Measurements from ENCODE around the gene AURKA.

The AURKA gene

DNA sequence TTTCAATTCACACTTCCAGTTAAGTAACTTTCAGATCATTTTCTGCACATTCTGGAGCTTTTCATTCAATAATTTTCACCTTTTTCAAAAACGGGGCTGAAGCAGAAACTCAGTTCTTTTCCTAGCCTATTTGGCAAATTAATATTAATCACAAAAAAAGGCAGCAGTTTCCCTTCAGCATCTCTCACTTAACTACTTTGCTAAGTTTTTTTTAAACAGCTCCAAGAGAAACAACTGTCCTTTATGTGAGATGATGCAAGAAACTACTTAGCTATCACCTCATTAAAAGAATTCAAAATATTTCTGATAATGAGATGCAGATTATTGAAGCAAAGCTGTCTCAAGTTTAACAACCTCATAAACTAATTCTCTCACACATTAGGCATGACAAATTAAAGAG is 31.9 kb upstream of the AURKA start:
- Histone ChIP-seq H4K20me1 (ENCODE audit: insufficient read depth, low read length) (no peaks in the 10 kb centered on the region), H3K36me3 (ENCODE audit: insufficient read depth, low read length) (no peaks in the 10 kb centered on the region), H3K4me3 (ENCODE audit: low read depth, low read length, poor library complexity, severe bottlenecking) (no peak overlapping the region), H3F3A (ENCODE audit: insufficient read depth, low read length) (no peaks in the 10 kb centered on the region), H3K9me2 (ENCODE audit: low read depth, low read length) (no peaks in the 10 kb centered on the region), H3K9ac (ENCODE audit: low read length) (no peak overlapping the region), H3K4me2 (ENCODE audit: low read length) (no peak overlapping the region), H3K79me2 (ENCODE audit: insufficient read depth, low read length) (no peaks in the 10 kb centered on the region), H3K4me1 (ENCODE audit: insufficient read depth, low read length, severe bottlenecking) (no peaks in the 10 kb centered on the region), H2AFZ (ENCODE audit: low read length) (no peak overlapping the region), H3K27me3 (ENCODE audit: insufficient read depth, low read length) (no peaks in the 10 kb centered on the region), H3K9me3 (ENCODE audit: low read length) (no peaks in the 10 kb centered on the region), H3K27ac (ENCODE audit: low read depth, low read length, poor library complexity, severe bottlenecking) (no peak overlapping the region)
- TF ChIP-seq EZH2 (IDR thresholded peaks at IDR 0.05; ENCODE audit: borderline replicate concordance, low read length) = no peak

DNA sequence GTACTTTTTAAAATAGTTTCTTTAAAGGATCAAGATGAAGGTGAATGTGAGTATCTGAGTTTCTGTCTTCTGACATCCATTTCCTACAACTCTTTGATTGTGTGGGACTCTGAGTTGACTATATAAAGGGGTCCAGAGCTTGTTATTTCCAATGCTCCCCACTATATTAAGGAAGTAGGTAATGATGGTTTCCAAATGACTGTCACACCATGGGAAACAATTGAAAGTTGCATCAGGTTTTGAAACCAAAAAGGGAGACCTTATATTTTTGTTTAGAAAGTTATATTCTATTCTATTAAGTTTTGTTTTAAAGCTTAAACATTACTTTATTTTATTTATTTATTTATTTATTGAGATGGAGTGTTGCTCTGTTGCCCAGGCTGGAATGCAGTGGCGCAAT is 31.2 kb upstream of the AURKA start:
- no peaks in the 10 kb centered on the region for H3K27me3 ChIP-seq (ENCODE audit: insufficient read depth, low read length)
- no peaks in the 10 kb centered on the region for H3K9me3 ChIP-seq (ENCODE audit: low read length)
- H2AFZ ChIP-seq (ENCODE audit: low read length) = no peak overlapping the region
- H3K4me3 ChIP-seq (ENCODE audit: low read depth, low read length, poor library complexity, severe bottlenecking) = no peak overlapping the region
- no peak overlapping the region for H3K9ac ChIP-seq (ENCODE audit: low read length)
- TF ChIP-seq, protein P1, sequence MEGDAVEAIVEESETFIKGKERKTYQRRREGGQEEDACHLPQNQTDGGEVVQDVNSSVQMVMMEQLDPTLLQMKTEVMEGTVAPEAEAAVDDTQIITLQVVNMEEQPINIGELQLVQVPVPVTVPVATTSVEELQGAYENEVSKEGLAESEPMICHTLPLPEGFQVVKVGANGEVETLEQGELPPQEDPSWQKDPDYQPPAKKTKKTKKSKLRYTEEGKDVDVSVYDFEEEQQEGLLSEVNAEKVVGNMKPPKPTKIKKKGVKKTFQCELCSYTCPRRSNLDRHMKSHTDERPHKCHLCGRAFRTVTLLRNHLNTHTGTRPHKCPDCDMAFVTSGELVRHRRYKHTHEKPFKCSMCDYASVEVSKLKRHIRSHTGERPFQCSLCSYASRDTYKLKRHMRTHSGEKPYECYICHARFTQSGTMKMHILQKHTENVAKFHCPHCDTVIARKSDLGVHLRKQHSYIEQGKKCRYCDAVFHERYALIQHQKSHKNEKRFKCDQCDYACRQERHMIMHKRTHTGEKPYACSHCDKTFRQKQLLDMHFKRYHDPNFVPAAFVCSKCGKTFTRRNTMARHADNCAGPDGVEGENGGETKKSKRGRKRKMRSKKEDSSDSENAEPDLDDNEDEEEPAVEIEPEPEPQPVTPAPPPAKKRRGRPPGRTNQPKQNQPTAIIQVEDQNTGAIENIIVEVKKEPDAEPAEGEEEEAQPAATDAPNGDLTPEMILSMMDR (IDR thresholded peaks at IDR 0.05; ENCODE audit: low read length) = no peak
- TF ChIP-seq EZH2 (IDR thresholded peaks at IDR 0.05; ENCODE audit: borderline replicate concordance, low read length) = no peak
- H3K4me2 ChIP-seq (ENCODE audit: low read length) = no peak overlapping the region
- no peaks in the 10 kb centered on the region for H3K79me2 ChIP-seq (ENCODE audit: insufficient read depth, low read length)
- no peaks in the 10 kb centered on the region for H3K9me2 ChIP-seq (ENCODE audit: low read depth, low read length)
- no peaks in the 10 kb centered on the region for H3F3A ChIP-seq (ENCODE audit: insufficient read depth, low read length)
- no peaks in the 10 kb centered on the region for H3K36me3 ChIP-seq (ENCODE audit: insufficient read depth, low read length)
- no peaks in the 10 kb centered on the region for H4K20me1 ChIP-seq (ENCODE audit: insufficient read depth, low read length)
- H3K27ac ChIP-seq (ENCODE audit: low read depth, low read length, poor library complexity, severe bottlenecking) = no peak overlapping the region
- H3K4me1 ChIP-seq (ENCODE audit: insufficient read depth, low read length, severe bottlenecking) = no peaks in the 10 kb centered on the region

DNA sequence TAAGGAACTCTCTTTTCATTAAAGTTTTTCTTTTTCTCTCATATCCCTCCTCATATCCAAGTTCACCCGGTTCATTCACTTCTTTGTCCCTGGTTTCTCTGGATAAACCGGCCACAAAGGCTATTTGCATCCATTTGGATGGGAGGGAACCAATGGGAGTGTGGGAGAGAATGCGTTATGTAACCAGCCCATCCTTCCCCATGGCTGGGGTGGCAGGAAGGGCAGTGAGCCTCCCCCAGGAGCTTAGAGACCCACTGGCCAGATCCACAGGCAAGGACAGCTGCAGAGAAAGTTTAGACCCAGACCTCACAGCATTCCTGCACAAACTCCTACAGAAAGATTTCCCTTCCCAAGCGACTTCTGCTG is 30.8 kb upstream of the AURKA start:
- Histone ChIP-seq H2AFZ (ENCODE audit: low read length) (no peak overlapping the region), H3F3A (ENCODE audit: insufficient read depth, low read length) (no peaks in the 10 kb centered on the region), H3K79me2 (ENCODE audit: insufficient read depth, low read length) (no peaks in the 10 kb centered on the region), H3K9me2 (ENCODE audit: low read depth, low read length) (no peaks in the 10 kb centered on the region), H3K4me1 (ENCODE audit: insufficient read depth, low read length, severe bottlenecking) (no peaks in the 10 kb centered on the region), H3K27me3 (ENCODE audit: insufficient read depth, low read length) (no peaks in the 10 kb centered on the region), H3K4me3 (ENCODE audit: low read depth, low read length, poor library complexity, severe bottlenecking) (no peak overlapping the region), H3K36me3 (ENCODE audit: insufficient read depth, low read length) (no peaks in the 10 kb centered on the region), H3K27ac (ENCODE audit: low read depth, low read length, poor library complexity, severe bottlenecking) (no peak overlapping the region), H3K4me2 (ENCODE audit: low read length) (no peak overlapping the region), H3K9me3 (ENCODE audit: low read length) (no peaks in the 10 kb centered on the region), H3K9ac (ENCODE audit: low read length) (no peak overlapping the region), H4K20me1 (ENCODE audit: insufficient read depth, low read length) (no peaks in the 10 kb centered on the region)
- TF ChIP-seq, protein P1 (IDR thresholded peaks at IDR 0.05; ENCODE audit: low read length) = no peak
- TF ChIP-seq EZH2 (IDR thresholded peaks at IDR 0.05; ENCODE audit: borderline replicate concordance, low read length) = no peak

DNA sequence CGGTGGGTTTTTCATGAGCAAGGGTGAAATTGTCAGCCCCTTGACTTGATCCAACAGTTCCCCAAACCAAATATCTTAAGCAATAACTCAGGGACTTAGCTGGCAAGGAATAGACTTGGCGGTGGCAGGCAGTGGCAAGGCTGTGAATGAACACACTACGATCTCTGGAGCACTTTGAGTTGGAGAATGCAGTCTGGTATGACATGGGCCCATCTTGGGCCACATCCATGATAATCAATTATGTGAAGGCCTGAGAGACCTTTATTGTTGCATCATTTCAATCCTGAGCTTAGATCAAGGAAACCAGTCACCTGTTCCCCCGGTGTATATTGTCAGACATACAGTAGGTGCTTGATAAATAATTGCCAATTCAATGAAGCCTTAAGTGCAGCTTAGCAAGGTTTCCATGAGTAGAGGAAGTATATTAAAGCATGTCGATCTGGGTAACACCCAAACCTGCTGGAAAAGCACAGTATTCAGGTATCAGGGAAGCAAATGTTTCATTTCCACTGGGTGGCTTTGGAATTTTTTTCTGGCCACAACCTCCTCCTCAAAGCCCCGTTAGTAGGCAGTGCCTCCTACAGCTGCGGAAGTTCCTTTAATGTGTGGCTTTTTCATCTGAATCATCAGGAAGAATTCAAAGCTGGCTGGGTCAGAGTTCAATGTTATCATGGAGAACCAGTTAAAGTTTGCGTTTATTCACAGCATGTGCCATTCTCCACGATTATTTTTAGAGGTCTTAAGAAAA is 30.2 kb upstream of the AURKA start:
- Histone ChIP-seq H3F3A (ENCODE audit: insufficient read depth, low read length) (no peaks in the 10 kb centered on the region), H2AFZ (ENCODE audit: low read length) (no peak overlapping the region), H3K9me2 (ENCODE audit: low read depth, low read length) (no peaks in the 10 kb centered on the region), H3K27me3 (ENCODE audit: insufficient read depth, low read length) (no peaks in the 10 kb centered on the region), H3K4me1 (ENCODE audit: insufficient read depth, low read length, severe bottlenecking) (no peaks in the 10 kb centered on the region), H3K79me2 (ENCODE audit: insufficient read depth, low read length) (no peaks in the 10 kb centered on the region), H3K4me2 (ENCODE audit: low read length) (no peak overlapping the region), H3K9me3 (ENCODE audit: low read length) (no peaks in the 10 kb centered on the region), H3K4me3 (ENCODE audit: low read depth, low read length, poor library complexity, severe bottlenecking) (no peak overlapping the region), H3K27ac (ENCODE audit: low read depth, low read length, poor library complexity, severe bottlenecking) (no peak overlapping the region), H4K20me1 (ENCODE audit: insufficient read depth, low read length) (no peaks in the 10 kb centered on the region), H3K36me3 (ENCODE audit: insufficient read depth, low read length) (no peaks in the 10 kb centered on the region), H3K9ac (ENCODE audit: low read length) (no peak overlapping the region)
- TF ChIP-seq, protein P1 (IDR thresholded peaks at IDR 0.05; ENCODE audit: low read length) = no peak
- no peak for TF ChIP-seq EZH2 (IDR thresholded peaks at IDR 0.05; ENCODE audit: borderline replicate concordance, low read length)

All from OCI-LY1 (cell line).